Caco-2 (cell line): ENCODE results near the gene SULT4A1. TPM values are rescaled to one million over a fixed set of nuclear protein-coding genes. Genes with fewer than 3 reads are reported as not detected.

Source experiments
- BruUV-seq: library from RNA; stranded (reverse); fragments of 400-500 nt; replicated peaks from 2 replicates; lab custom pipeline; 2021; lab: Mats Ljungman, UMichigan
- CTCF ChIA-PET: fragments of 300-600 bp; sonication (Branson Sonifier 250); formaldehyde crosslinking; loops from one replicate; lab custom pipeline; 2022; ENCODE audit warnings: antibody characterized with exemption; lab: Charles Lee
- POLR2A ChIA-PET: fragments of 300-600 bp; sonication (Branson Sonifier 250); formaldehyde crosslinking; loops from one replicate; lab custom pipeline; 2022; ENCODE audit warnings: antibody characterized with exemption; lab: Charles Lee
- DNase-seq, 2 experiments: peaks; one replicate each; pipeline versions ENCODE4 v3.0.0 to v3.0.0-alpha.2; 2020 to 2022
- H3K27me3 ChIP-seq: replicated peaks from 2 replicates; pipeline ENCODE4 v1.6.0; 2011; ENCODE audit warnings: low read length; ENCODE audit not compliant: control insufficient read depth, insufficient read depth
- H3K36me3 ChIP-seq: 2 replicates; pipeline ENCODE4 v1.5.1; 2011; ENCODE audit warnings: low read length; ENCODE audit not compliant: control insufficient read depth, insufficient read depth
- H3K4me1 ChIP-seq: fragments of 250-450 bp; sonication (Bioruptor Pico); 2 replicates; pipeline ENCODE4 v1.5.1; 2020; ENCODE audit warnings: mild to moderate bottlenecking
- H3K4me3 ChIP-seq: 2 replicates; pipeline ENCODE4 v1.5.1; 2011; ENCODE audit warnings: low read depth, mild to moderate bottlenecking, control low read depth, low read length
- H3K9me3 ChIP-seq: fragments of 250-450 bp; sonication (Bioruptor Pico); 2 replicates; pipeline ENCODE4 v1.5.1; 2020; ENCODE audit warnings: mild to moderate bottlenecking, moderate library complexity
- H3K27ac Mint-ChIP-seq: one replicate; pipeline ENCODE4 v1.8.0; 2022; ENCODE audit warnings: mixed read lengths; ENCODE audit not compliant: unreplicated experiment
- H3K27me3 Mint-ChIP-seq: one replicate; pipeline ENCODE4 v1.8.0; 2022; ENCODE audit warnings: mixed read lengths; ENCODE audit not compliant: insufficient read depth, unreplicated experiment
- H3K36me3 Mint-ChIP-seq: one replicate; pipeline ENCODE4 v1.8.0; 2022; ENCODE audit warnings: mild to moderate bottlenecking, mixed read lengths; ENCODE audit not compliant: insufficient read depth, unreplicated experiment
- H3K4me1 Mint-ChIP-seq: one replicate; pipeline ENCODE4 v1.8.0; 2022; ENCODE audit warnings: low read depth, mixed read lengths; ENCODE audit not compliant: unreplicated experiment
- H3K4me3 Mint-ChIP-seq: one replicate; pipeline ENCODE4 v1.8.0; 2022; ENCODE audit warnings: mild to moderate bottlenecking, moderate library complexity, mixed read lengths; ENCODE audit not compliant: unreplicated experiment
- H3K9me3 Mint-ChIP-seq: one replicate; pipeline ENCODE4 v1.8.0; 2022; ENCODE audit warnings: mixed read lengths; ENCODE audit not compliant: unreplicated experiment
- CTCF ChIP-seq, 2 experiments: fragments of 200-600 bp in 1 of 2; IDR thresholded peaks; 1 replicate in 1 of 2; 2 replicates in 1 of 2; pipeline versions ENCODE4 v1.5.1 to v1.8.0; 2011 to 2022; ENCODE audit warnings: antibody characterized with exemption in 1 of 2, control low read depth in 1 of 2, inconsistent platforms in 1 of 2, low read depth in 1 of 2, low read length in 1 of 2, mild to moderate bottlenecking in 1 of 2, moderate library complexity in 1 of 2; ENCODE audit not compliant: insufficient read depth in 1 of 2, severe bottlenecking in 1 of 2, unreplicated experiment in 1 of 2
- intact Hi-C: fragments of 100-400 bp; cut with micrococcal nuclease; formaldehyde crosslinking; loops from one replicate; pipeline ENCODE4 v1.10.0; 2022; ENCODE audit not compliant: unreplicated experiment
- total RNA-seq: library from RNA; stranded (reverse); gene quantifications from 2 replicates; pipeline ENCODE4 v1.2.3, GENCODE V29; 2022

The SULT4A1 gene
- total RNA-seq, 1 experiment from 2014 or later = not detected

DNA sequence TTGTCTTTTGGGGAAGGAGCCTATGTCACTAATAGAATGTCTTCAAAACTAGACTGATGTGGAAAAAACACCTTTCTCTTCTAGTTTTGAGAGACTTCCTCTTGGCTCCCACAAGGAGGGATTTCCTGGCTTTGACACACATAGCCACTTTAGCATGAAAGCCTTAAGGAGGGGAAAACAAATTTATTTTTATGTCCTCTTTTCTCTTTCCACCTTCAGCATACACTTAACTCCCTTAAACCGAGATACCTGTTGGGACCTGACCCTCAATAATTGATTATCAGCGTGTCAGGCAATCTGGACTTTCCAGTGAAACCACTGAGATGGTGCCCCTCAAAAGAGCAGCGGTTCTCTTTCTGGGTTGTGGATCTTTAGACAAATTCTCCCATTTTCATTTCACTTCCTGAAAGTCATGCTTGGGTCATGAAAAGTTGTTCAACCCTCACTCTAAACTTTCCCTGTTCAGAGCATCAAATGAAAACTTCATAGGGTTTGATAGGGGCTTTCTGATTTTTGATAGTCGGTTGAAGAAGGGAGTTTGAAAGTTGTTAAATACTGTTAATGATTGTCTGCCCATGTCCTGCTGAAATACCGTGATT lies 59.3 kb downstream of the SULT4A1 start:
- Histone ChIP-seq H3K9me3 (no peaks in the 10 kb centered on the region), H3K4me1 (no peaks in the 10 kb centered on the region), H3K36me3 (no peaks in the 10 kb centered on the region), H3K4me3 (no peak overlapping the region), H3K27me3 (no peaks in the 10 kb centered on the region)
- no peak overlapping the region for H3K27ac Mint-ChIP-seq
- intact Hi-C loops = no loop called here
- H3K9me3 Mint-ChIP-seq = peaks cover 9% of the 10 kb centered on the region
- ChIA-PET POLR2A (no interaction called here), CTCF (no interaction called here)
- peaks cover 33% of the 10 kb centered on the region for H3K27me3 Mint-ChIP-seq
- TF ChIP-seq CTCF (IDR thresholded peaks at IDR 0.05; ENCODE audit: insufficient read depth in 1 of 2, low read depth in 1 of 2, low read length in 1 of 2, severe bottlenecking in 1 of 2, unreplicated experiment in 1 of 2) = no peak
- H3K36me3 Mint-ChIP-seq = no peaks in the 10 kb centered on the region
- no peaks in the 10 kb centered on the region for H3K4me1 Mint-ChIP-seq
- H3K4me3 Mint-ChIP-seq = no peak overlapping the region
- BruUV-seq = no TSS peak
- no peak for DNase-seq

DNA sequence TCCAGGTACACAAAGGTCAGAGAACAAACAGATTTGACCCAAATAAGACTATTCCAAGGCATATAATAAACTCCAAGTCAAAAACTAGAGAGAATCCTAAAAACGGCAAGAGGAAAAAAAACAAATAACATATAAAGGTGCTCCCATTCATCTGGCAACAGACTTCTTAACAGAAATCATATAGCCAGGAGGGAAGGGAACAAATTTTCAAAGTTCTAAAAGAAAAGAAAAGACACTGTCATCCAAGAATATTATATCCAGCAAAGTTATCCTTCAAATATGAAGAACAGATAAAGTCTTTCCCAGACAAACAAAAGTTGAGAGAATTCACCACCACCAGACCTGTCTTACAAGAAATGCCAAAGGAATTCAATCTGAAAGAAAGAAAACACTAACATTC lies 61.3 kb downstream of the SULT4A1 start:
- Histone ChIP-seq H3K4me3 (no peak overlapping the region), H3K27me3 (no peaks in the 10 kb centered on the region), H3K9me3 (no peaks in the 10 kb centered on the region), H3K4me1 (no peaks in the 10 kb centered on the region), H3K36me3 (no peaks in the 10 kb centered on the region)
- H3K27ac Mint-ChIP-seq = no peak overlapping the region
- DNase-seq = no peak
- no TSS peak for BruUV-seq
- no peaks in the 10 kb centered on the region for H3K36me3 Mint-ChIP-seq
- ChIA-PET CTCF (no interaction called here), POLR2A (no interaction called here)
- peaks cover 31% of the 10 kb centered on the region for H3K27me3 Mint-ChIP-seq
- no peaks in the 10 kb centered on the region for H3K4me1 Mint-ChIP-seq
- intact Hi-C loops = no loop called here
- peaks cover 9% of the 10 kb centered on the region for H3K9me3 Mint-ChIP-seq
- TF ChIP-seq CTCF (IDR thresholded peaks at IDR 0.05; ENCODE audit: insufficient read depth in 1 of 2, low read depth in 1 of 2, low read length in 1 of 2, severe bottlenecking in 1 of 2, unreplicated experiment in 1 of 2) = no peak
- no peak overlapping the region for H3K4me3 Mint-ChIP-seq

- no peaks in the 10 kb centered on the region for H3K9me3 ChIP-seq
- no peak overlapping the region for H3K4me3 ChIP-seq
- Mint-ChIP-seq H3K4me3 (no peak overlapping the region), H3K27me3 (peaks cover 33% of the 10 kb centered on the region), H3K36me3 (no peaks in the 10 kb centered on the region), H3K9me3 (peaks cover 9% of the 10 kb centered on the region), H3K4me1 (no peaks in the 10 kb centered on the region), H3K27ac (no peak overlapping the region)
- no peaks in the 10 kb centered on the region for H3K36me3 ChIP-seq
- H3K4me1 ChIP-seq = no peaks in the 10 kb centered on the region
- intact Hi-C loops = no loop called here
- TF ChIP-seq CTCF (IDR thresholded peaks at IDR 0.05; ENCODE audit: insufficient read depth in 1 of 2, low read depth in 1 of 2, low read length in 1 of 2, severe bottlenecking in 1 of 2, unreplicated experiment in 1 of 2) = no peak
- ChIA-PET CTCF (no interaction called here), POLR2A (no interaction called here)
- no TSS peak for BruUV-seq
- no peaks in the 10 kb centered on the region for H3K27me3 ChIP-seq
- DNase-seq = no peak
Measured at GRCh38 chr22:43798492-43798891, 63.8 kb downstream of the SULT4A1 start.
